DOHH2 (cell line): ENCODE data around the gene SLX4IP.

ENCODE experiments used
- CTCF ChIP-seq: fragments of 200-600 bp; sonication (generic); IDR thresholded peaks from one replicate; pipeline ENCODE4 v1.5.1; 2014; ENCODE audit warnings: antibody characterized with exemption, mild to moderate bottlenecking, low read depth, low read length; ENCODE audit not compliant: poor library complexity, severe bottlenecking
- EZH2phosphoT487 ChIP-seq: fragments of 200-600 bp; sonication (generic); IDR thresholded peaks from 2 replicates; pipeline ENCODE4 v1.6.1; 2017; ENCODE audit warnings: borderline replicate concordance, mild to moderate bottlenecking, antibody characterized with exemption, low read length, moderate library complexity, mixed read lengths

- no peak for TF ChIP-seq CTCF
- TF ChIP-seq EZH2phosphoT487: no peak
Measured at GRCh38 chr20:10516529-10516928, 81.4 kb downstream of the SLX4IP start.
